Dendritic cell treated with granulocyte-macrophage colony-stimulating factor and Interleukin-4, amounts not matched to agents 40 ng/mL and 50 ng/mL, for 4 days (primary cell): Measurements from ENCODE around the gene PRELP.
"Not testable (repeated sequence)": the region's sequence is repeated elsewhere in the genome, so short reads cannot be mapped to it uniquely, and the experiment has no call there.

Source experiments
- H3K27ac Mint-ChIP-seq: one replicate; pipeline ENCODE4 v1.8.0; 2022; ENCODE audit warnings: mild to moderate bottlenecking, mixed read lengths
- H3K27me3 Mint-ChIP-seq: one replicate; pipeline ENCODE4 v1.8.0; 2022; ENCODE audit warnings: mild to moderate bottlenecking, mixed read lengths
- H3K36me3 Mint-ChIP-seq: one replicate; pipeline ENCODE4 v1.8.0; 2022; ENCODE audit warnings: low read depth, mixed read lengths
- H3K4me1 Mint-ChIP-seq: one replicate; pipeline ENCODE4 v1.8.0; 2022; ENCODE audit warnings: low read depth, mixed read lengths
- H3K4me3 Mint-ChIP-seq: one replicate; pipeline ENCODE4 v1.8.0; 2022; ENCODE audit warnings: mild to moderate bottlenecking, moderate library complexity, mixed read lengths
- H3K9me3 Mint-ChIP-seq: one replicate; pipeline ENCODE4 v1.8.0; 2022; ENCODE audit warnings: mixed read lengths
- intact Hi-C: fragments of 100-400 bp; cut with micrococcal nuclease; formaldehyde crosslinking; loops from one replicate; pipeline ENCODE4 v1.15.0; 2022

The PRELP gene

DNA sequence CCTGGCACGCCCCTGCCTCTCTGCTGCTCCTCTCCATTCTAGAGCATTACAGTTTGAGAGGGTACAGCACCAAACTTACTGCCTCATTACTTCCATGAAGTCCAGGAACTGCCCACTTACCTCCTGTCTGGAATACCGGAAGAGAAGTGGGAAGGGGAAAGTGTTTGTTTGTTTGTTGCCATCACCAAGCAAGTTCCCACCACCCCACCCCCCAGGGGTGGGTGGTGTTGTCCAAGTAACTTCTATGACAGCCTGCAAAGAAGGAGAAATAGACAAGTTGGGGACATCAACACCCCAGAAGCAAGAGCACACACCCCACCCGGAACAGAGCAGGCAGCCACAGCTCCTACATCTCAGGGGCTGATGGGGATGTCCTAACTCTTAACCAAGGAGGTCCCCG is 36.3 kb downstream of the PRELP start:
- intact Hi-C loops = no loop called here
- Mint-ChIP-seq H3K27ac (no peak overlapping the region), H3K36me3 (no peaks in the 10 kb centered on the region), H3K9me3 (no peaks in the 10 kb centered on the region), H3K4me3 (no peak overlapping the region), H3K27me3 (peaks cover 16% of the 10 kb centered on the region), H3K4me1 (peaks cover 50% of the 10 kb centered on the region)

DNA sequence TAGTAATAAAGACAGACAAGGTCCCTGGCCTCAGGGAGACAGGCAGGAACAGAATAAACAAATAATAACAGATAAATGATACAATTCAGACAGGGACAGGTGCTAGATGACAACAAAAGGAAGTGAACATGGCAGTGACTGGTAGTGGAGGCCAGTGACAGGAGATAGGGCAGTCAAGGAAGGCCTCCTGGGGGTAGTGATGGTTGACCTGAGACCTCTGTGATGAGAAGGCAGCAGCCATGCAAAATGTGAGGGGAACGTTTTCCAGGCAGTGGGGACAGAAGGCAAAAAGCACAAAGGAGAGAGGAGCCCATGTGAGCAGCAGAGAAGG is 36.9 kb downstream of the PRELP start:
- Mint-ChIP-seq H3K27me3 (peaks cover 16% of the 10 kb centered on the region), H3K4me1 (peaks cover 52% of the 10 kb centered on the region), H3K4me3 (peak overlapping the region; percentile 1), H3K9me3 (no peaks in the 10 kb centered on the region), H3K36me3 (no peaks in the 10 kb centered on the region), H3K27ac (peak overlapping the region; percentile 39)
- intact Hi-C loops = no loop called here

DNA sequence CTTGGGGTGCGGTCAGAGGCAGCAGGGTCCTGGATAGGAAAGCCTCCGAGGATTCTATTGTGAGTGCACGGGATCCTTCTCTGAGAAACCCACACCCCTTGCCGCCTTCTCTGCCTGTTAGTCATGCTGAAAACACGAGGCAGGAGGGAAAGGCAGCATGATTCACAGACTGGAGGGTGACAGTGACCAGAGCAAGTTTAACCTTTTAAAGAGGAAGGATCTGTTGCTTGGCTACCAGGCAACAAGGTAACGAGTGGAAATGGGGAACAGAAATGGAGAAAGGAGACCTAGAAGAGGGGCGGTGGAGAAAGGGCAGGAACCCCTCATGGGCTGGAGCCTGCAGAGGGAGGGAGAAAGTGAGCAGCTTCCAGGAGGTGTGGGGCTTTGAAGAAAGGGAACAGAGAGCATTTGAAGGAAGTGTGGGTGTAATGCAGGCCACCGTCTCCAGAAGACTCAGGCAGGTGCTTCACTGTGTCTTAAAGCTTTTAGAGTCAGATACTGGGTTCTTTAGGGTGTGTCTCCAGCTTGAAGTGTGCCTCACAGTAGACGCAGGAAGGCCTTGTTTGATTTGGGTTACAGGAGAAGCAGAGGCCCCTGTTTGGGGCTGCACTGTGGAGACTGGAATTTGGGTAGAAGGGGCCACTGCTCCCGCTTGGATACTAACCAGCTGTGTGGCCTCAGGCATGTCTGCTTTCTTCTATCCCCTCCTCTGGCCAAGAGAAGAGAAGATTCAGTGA is 37.4 kb downstream of the PRELP start:
- peaks cover 55% of the 10 kb centered on the region for H3K4me1 Mint-ChIP-seq
- H3K36me3 Mint-ChIP-seq = no peaks in the 10 kb centered on the region
- no peaks in the 10 kb centered on the region for H3K9me3 Mint-ChIP-seq
- H3K27ac Mint-ChIP-seq = peak overlapping the region; percentile 39
- H3K4me3 Mint-ChIP-seq = no peak overlapping the region
- peaks cover 16% of the 10 kb centered on the region for H3K27me3 Mint-ChIP-seq
- intact Hi-C loops = no loop called here

DNA sequence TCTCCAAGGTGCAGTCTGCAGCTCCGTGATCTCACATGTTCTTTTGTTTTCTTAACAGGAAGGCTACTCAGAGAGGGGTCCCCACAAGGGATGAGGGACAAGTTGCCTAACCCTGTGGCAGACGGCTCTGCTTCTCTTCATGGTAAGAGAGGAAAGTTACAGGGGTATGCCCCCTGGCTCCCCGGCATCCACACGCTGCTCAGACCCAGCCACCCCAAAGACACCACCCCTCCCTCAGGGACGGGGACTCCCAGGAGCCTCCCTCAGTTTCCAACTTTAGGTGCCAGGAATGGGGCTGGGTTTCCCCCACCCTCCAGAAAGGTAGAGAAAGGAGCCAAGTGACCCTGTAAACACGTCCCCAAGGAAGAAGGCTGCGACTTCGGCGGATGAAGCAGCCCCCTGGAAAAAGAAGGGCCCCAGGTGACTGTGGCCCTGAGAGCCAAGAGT is 38.0 kb downstream of the PRELP start:
- intact Hi-C loops = no loop called here
- peaks cover 53% of the 10 kb centered on the region for H3K4me1 Mint-ChIP-seq

DNA sequence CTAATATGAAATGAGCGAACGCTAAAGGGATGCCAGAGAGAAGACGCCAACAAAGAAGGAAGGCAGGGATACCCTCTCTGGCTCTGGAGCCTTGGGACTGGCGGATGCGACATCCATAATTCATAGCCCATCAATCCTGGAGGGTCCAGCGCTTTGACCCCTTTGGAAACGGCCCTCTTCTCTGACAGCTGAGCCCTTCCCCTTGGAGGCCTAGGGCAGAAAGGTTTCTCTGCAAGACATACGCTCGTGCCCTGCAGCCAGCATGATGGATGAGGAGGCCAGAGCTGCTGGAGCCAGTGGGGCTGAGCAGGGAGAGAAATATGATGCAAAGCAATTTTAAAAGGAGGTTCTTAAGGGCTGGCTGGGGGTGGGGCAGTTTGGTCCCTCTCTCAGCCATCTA is 40.6 kb downstream of the PRELP start:
- H3K27me3 Mint-ChIP-seq = peaks cover 17% of the 10 kb centered on the region
- H3K4me1 Mint-ChIP-seq = peaks cover 59% of the 10 kb centered on the region
- intact Hi-C loops = no loop called here
- H3K9me3 Mint-ChIP-seq = no peaks in the 10 kb centered on the region
- no peak overlapping the region for H3K27ac Mint-ChIP-seq
- H3K36me3 Mint-ChIP-seq = no peaks in the 10 kb centered on the region
- no peak overlapping the region for H3K4me3 Mint-ChIP-seq

More for the DNA sequence above, 38.0 kb downstream of the PRELP start:
- Mint-ChIP-seq H3K9me3 (no peaks in the 10 kb centered on the region), H3K4me3 (no peak overlapping the region), H3K27me3 (peaks cover 17% of the 10 kb centered on the region), H3K27ac (peak overlapping the region; percentile 39), H3K36me3 (no peaks in the 10 kb centered on the region)

DNA sequence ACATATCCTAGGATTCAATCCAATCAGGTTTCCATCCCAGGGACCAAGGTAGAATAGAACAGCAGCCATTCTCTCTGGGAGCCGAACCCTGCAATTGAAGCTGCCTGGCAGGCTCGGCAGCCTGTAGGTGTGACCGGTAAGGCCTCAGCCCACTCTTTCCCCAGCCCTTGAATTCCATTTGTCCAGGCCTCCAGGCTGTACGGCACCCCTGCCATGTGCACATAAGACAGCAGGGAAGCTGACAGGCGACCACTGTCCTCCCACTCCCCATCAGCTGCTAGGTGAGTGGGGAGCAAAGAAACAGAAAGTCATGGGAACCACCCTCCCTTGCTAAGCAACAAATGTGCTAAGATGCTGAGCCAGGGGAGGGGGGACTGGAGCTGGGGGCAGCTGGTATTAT is 41.3 kb downstream of the PRELP start:
- H3K4me3 Mint-ChIP-seq = no peak overlapping the region
- H3K9me3 Mint-ChIP-seq = no peaks in the 10 kb centered on the region
- no peak overlapping the region for H3K27ac Mint-ChIP-seq
- H3K27me3 Mint-ChIP-seq = peaks cover 19% of the 10 kb centered on the region
- H3K36me3 Mint-ChIP-seq = no peaks in the 10 kb centered on the region
- peaks cover 58% of the 10 kb centered on the region for H3K4me1 Mint-ChIP-seq
- intact Hi-C loops = no loop called here

DNA sequence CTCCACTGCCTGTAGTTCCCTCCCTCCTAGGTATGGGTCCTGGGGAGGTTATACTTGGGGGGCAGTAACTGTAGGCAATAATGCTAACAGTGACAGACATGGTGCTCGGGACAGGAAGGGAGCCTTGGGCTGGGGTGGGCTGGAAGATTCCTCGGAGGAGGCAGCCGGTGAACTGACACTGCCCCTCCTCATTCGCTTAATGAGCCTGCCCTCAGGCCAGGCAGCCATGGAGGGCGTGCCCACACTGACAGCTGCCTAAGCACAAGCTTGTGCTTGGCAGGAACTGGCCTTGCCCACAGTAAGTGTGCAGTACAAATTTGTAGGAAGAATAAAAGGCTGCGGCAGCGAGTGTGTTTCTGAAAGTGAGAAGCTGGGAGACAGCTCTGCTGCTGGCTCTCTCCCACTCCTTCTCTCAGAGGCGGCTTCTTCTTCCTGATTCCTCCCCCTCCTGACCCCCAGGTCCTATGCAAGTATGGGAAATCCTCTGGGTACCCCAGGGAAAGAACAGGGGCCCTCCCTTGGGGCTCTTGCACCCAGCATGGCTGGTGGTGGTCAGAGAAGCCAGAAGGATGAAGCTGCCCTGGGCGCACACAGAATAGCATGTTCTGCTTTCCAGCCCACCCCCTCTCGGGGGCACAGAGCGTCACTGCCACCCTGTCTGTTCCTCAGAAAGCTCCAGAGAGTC is 42.0 kb downstream of the PRELP start:
- H3K4me1 Mint-ChIP-seq = peaks cover 51% of the 10 kb centered on the region
- no peaks in the 10 kb centered on the region for H3K9me3 Mint-ChIP-seq
- intact Hi-C loops = no loop called here
- H3K27me3 Mint-ChIP-seq = peaks cover 19% of the 10 kb centered on the region
- H3K36me3 Mint-ChIP-seq = no peaks in the 10 kb centered on the region
- no peak overlapping the region for H3K27ac Mint-ChIP-seq
- H3K4me3 Mint-ChIP-seq = no peak overlapping the region

DNA sequence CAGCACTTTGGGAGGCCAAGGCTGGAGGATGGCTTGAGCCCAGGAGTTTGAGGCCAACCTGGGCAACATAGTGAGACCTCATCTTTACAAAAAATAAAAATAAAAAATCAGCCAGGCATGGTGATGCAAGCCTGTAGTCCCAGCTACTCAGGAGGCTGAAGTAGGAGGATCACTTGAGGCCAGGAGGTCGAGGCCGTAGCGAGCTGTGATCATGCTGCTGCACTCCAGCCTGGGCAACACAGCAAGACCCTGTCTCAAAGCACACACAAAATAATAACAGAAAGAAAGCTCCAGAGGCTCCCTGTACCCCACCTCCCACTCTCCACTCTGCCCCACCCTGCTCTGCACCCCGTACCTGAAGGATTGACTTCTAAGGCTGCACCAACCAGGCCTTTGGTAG is 42.5 kb downstream of the PRELP start:
- H3K9me3 Mint-ChIP-seq, H3K27ac Mint-ChIP-seq, H3K4me3 Mint-ChIP-seq, H3K36me3 Mint-ChIP-seq, intact Hi-C loops: not testable (repeated sequence)
- Mint-ChIP-seq H3K27me3 (peaks cover 19% of the 10 kb centered on the region), H3K4me1 (peaks cover 46% of the 10 kb centered on the region)

DNA sequence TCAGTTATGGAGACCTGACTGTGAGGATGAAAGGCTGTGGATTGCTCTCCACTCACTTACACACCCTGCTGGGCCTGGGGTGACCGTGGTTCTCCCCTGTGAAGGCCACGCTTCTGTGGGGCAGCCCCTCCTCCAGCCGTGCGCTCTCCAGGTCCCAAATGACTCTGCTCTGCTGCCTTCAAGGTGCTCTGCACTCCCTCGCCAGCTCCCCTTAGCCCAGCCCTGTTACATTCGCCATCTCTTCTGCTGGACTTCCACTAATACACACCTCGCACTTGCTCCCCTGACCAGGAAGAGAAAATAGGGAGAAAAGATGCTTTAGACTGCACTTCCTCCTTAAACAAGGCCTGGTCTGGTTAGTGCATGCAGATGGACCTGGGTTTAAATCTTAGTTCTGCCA is 42.9 kb downstream of the PRELP start:
- intact Hi-C loops = no loop called here
- no peak overlapping the region for H3K4me3 Mint-ChIP-seq
- no peaks in the 10 kb centered on the region for H3K36me3 Mint-ChIP-seq
- H3K9me3 Mint-ChIP-seq = no peaks in the 10 kb centered on the region
- H3K4me1 Mint-ChIP-seq = peaks cover 42% of the 10 kb centered on the region
- no peak overlapping the region for H3K27ac Mint-ChIP-seq
- H3K27me3 Mint-ChIP-seq = peaks cover 18% of the 10 kb centered on the region

DNA sequence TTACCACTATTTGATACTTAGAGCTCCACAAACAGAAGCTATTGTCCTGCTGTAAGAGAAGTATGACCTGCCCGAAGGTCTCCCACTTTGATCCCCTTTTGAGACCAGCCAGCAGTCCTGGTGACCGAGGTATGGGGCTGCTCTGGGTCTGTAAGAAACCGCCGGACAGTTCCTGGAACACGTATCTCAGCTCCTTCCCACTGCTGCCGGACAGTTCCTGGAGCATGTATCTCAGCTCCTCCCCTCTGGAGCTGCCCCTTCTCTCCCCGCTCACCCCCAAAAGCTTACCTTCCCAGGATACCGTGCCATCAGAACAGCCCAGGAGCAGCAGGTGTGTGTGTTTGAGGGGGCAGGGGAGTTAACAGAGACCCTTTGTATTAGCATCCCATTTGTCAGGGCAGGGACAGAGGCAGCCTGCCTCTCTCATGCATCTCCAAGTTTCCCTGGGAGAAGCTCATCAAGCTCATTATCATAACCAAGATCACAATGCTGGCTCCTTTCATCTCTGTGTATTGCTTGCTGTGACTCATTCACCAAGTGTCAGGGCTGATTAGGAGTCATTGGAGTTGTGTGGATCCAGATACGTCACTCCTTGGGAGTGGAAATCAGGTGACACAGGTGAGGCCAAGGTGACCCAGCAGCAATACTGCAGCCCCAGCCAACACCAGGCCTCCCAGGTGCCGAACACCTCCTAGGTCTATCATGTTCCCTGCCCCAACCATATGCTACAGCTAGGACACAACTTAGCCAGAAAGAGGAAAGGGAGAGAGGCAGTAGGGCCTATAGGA is 43.6 kb downstream of the PRELP start:
- H3K9me3 Mint-ChIP-seq = no peaks in the 10 kb centered on the region
- no peaks in the 10 kb centered on the region for H3K36me3 Mint-ChIP-seq
- intact Hi-C loops = no loop called here
- H3K4me1 Mint-ChIP-seq = peaks cover 38% of the 10 kb centered on the region
- H3K4me3 Mint-ChIP-seq = no peak overlapping the region
- H3K27ac Mint-ChIP-seq = no peak overlapping the region
- H3K27me3 Mint-ChIP-seq = peaks cover 13% of the 10 kb centered on the region

DNA sequence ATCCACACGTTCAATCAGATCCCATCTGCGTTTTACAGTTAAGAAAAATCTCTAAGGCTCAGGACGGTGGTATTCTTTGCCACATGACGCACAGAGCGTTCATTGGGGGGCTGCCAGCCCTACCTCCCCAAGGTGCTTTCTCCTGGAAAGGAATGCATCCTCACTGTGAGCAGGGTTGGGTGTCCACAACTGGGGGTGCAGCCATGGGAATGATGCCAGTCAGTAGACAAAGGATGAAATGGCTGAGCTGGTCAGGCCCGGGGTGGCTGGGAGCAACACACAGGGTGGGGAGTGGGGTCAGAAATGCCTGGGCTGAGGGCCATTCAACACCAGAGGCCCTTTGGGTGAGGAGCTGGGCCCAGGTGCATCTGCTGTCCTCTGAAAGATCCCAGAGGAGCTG is 44.3 kb downstream of the PRELP start:
- H3K9me3 Mint-ChIP-seq = no peaks in the 10 kb centered on the region
- peaks cover 42% of the 10 kb centered on the region for H3K4me1 Mint-ChIP-seq
- H3K36me3 Mint-ChIP-seq = no peaks in the 10 kb centered on the region
- peaks cover 11% of the 10 kb centered on the region for H3K27me3 Mint-ChIP-seq
- intact Hi-C loops = no loop called here
- no peak overlapping the region for H3K27ac Mint-ChIP-seq
- H3K4me3 Mint-ChIP-seq = no peak overlapping the region

DNA sequence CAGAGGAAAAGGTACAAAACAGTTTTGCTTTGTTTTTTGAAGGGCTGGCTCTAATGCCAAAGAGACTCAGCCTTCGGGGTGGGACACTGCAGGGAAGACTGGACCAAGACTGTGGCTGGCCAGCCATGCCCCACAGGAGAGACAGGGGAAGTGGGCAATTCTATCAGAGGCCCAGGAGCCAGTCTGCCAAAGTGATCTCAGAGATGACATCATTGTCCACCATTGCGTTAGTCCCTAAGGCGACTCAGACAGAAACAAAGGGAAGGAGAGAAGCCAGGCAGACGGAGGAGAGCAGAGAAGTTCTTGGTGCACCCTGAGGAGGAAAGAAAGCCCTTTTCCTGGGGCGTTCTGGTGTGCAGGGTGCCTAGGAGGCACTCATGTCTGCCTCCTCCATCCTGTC is 44.7 kb downstream of the PRELP start:
- Mint-ChIP-seq H3K27me3 (peaks cover 7% of the 10 kb centered on the region), H3K4me1 (peaks cover 38% of the 10 kb centered on the region), H3K36me3 (no peaks in the 10 kb centered on the region), H3K9me3 (no peaks in the 10 kb centered on the region), H3K4me3 (no peak overlapping the region), H3K27ac (no peak overlapping the region)
- intact Hi-C loops = no loop called here

DNA sequence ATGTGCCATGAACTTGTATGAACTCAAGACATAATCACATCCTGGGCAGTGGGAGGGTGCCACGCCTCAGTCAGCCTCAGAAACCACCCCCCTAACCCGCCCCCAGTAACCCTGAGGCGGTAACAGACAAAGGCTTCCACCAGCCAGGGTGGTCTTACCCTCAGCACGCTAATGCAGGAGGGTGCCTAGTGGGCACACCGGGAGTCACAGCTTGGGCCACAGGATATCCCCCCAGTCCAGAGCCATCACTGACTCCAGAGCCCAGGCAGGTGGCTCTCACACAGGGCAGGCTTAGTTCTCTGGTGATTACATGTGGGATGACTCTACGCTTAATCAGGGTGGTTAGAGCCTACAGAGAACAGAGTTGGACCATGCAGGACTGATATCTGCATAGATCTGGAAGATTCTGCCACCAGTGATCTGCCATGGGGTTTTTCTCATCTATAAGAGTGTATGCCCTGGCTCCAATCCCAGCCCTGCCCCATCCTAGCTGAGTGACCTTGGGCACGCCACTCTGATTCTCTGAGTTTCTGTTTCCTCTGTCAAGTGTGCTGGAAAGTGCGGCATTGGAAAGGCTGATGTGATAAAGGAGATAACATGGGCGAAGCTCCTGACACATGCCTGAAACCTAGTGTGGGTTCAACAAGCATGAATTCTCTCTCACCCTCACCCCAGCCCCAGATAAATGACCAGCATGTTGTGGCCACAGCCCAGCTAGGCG is 45.6 kb downstream of the PRELP start:
- no peaks in the 10 kb centered on the region for H3K36me3 Mint-ChIP-seq
- peaks cover 3% of the 10 kb centered on the region for H3K27me3 Mint-ChIP-seq
- intact Hi-C loops = no loop called here
- peaks cover 32% of the 10 kb centered on the region for H3K4me1 Mint-ChIP-seq
- H3K9me3 Mint-ChIP-seq = no peaks in the 10 kb centered on the region
- H3K27ac Mint-ChIP-seq = no peak overlapping the region
- no peak overlapping the region for H3K4me3 Mint-ChIP-seq

DNA sequence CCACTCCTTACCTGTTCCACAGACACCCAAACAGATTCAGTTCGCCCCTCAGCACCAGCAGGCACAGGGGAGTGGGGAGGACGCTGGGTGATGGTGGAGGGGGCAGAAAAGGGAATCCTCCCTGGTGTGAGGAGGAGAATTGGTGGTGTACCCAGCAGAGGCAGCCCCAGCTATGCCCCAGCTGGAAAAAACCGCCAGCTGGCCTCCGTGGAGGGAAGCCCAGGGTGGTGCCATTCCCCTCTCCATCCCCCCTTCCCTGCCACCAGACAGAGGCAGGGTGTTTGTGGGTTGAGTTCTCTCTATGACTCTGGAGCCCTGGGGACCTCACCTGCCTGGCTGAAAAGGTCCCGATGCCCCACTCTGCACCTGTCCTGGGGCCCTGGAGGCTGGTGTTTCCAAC is 46.2 kb downstream of the PRELP start:
- H3K9me3 Mint-ChIP-seq = no peaks in the 10 kb centered on the region
- intact Hi-C loops = no loop called here
- H3K4me3 Mint-ChIP-seq = no peak overlapping the region
- peaks cover 3% of the 10 kb centered on the region for H3K27me3 Mint-ChIP-seq
- peaks cover 35% of the 10 kb centered on the region for H3K4me1 Mint-ChIP-seq
- no peaks in the 10 kb centered on the region for H3K36me3 Mint-ChIP-seq
- H3K27ac Mint-ChIP-seq = no peak overlapping the region
